AG04449 (cell line): ENCODE data around the gene KIAA1755.

Experiments used
- CTCF ChIA-PET: fragments of 350-600 bp; formaldehyde crosslinking; extraction: SDS; loops from one replicate; lab custom pipeline; 2021; ENCODE audit warnings: antibody characterized with exemption; lab: Yijun Ruan, JAX
- POLR2A ChIA-PET: fragments of 400-600, 350-600 bp; formaldehyde crosslinking; extraction: SDS; loops from one replicate; lab custom pipeline; 2020; ENCODE audit warnings: antibody characterized with exemption, inconsistent platforms; lab: Yijun Ruan, JAX
- DNase-seq: peaks from one replicate; pipeline ENCODE4 v3.0.0-alpha.2; 2010; ENCODE audit warnings: low read depth, low spot score
- H3K4me3 ChIP-seq: 2 replicates; pipeline ENCODE4 v1.5.1; 2011; ENCODE audit warnings: low read depth, mild to moderate bottlenecking, control low read depth, low read length
- CTCF ChIP-seq: IDR thresholded peaks from one replicate; pipeline ENCODE4 v1.5.1; 2011; ENCODE audit warnings: mild to moderate bottlenecking, moderate library complexity, low read length, control low read depth, inconsistent platforms; ENCODE audit not compliant: insufficient read depth; ENCODE audit errors: missing control alignments

The KIAA1755 gene

DNA sequence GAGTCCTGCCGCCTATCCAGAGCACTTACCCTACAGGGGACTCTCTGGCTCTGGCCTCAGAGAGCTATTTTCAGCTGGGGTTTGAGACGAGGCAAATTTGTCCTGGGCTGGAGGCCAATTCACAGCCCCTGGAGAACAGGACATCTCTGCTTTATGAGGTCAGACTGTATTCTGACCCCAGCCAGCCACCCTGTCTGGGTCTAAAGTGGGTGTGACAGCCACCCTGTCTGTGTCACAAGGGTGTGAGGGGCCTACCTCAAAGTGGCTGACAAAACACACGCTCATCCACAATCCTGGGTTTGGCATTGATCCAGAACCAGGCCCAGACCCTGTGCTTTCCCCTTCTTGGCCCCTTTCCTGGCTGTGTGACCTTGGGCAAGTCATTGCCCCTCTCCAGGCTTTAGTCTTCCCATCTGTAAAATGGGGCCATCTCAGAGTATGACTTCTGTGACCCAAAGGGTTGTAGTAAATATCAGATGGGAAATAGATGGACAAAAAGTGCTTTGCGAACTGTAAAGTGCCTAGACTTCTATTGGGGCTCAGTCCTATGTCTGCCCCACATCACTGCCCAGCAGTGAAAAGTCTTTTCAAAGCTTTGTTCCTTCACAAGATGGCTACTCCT lies 51.4 kb downstream of the KIAA1755 start:
- no peak for TF ChIP-seq CTCF
- DNase-seq: no peak
- ChIA-PET CTCF (interaction anchor here (1.1 to 28.8 kb wide), 6 partner anchors 8 to 154 kb away, joined by 3 to 356 read pairs (median 5); no protein-coding TSS in a partner anchor), POLR2A (no interaction called here)
- H3K4me3 ChIP-seq: no peak overlapping the region

DNA sequence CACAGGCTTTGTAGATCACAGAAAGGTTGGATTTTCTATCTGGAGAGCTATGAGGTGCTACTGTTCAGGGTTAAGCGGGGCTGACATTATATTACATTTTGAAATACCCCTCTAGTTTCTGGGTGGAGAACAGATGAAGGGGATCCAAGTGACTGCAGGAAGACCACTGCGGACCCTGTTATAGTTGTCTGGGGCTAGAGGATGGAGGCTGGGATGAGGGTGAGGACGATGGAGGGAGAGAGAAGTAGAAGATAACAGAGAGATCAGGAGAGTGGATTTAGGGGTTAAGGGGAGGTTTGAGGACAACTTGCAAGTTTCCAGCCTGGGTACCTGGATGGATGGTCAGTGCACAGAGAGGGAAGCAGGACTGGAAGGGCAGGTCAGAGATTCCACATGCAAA lies 52.0 kb downstream of the KIAA1755 start:
- DNase-seq: no peak
- ChIA-PET CTCF (interaction anchor here (1.2 to 28.8 kb wide), 4 partner anchors 13 to 155 kb away, joined by 3 to 356 read pairs (median 5); no protein-coding TSS in a partner anchor), POLR2A (no interaction called here)
- no peak overlapping the region for H3K4me3 ChIP-seq
- no peak for TF ChIP-seq CTCF

DNA sequence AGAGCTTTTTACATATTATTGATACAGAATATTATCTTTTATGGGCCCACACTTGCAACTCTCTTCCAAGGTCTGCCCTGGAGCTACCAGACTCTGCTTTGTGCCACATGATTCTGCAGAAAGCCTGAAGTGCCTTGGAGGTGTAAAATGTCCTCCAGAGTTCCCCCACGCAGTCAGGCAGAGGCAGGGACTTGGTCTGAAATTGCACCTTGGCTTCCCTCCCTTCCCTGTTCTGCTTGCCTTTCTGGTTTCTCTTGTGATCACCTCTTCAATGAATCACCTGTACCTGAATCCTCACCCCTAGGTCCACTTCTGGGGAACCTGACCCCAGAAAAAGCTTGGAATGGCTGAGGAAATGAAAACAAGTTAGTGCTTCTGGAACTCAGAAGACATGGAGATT lies 52.4 kb downstream of the KIAA1755 start:
- POLR2A ChIA-PET: no interaction called here
- DNase-seq: no peak
- TF ChIP-seq CTCF: no peak
- no peak overlapping the region for H3K4me3 ChIP-seq
- CTCF ChIA-PET: interaction anchor here (1.2 to 28.8 kb wide), 3 partner anchors 13 to 154 kb away, joined by 3 to 356 read pairs (median 6); no protein-coding TSS in a partner anchor

DNA sequence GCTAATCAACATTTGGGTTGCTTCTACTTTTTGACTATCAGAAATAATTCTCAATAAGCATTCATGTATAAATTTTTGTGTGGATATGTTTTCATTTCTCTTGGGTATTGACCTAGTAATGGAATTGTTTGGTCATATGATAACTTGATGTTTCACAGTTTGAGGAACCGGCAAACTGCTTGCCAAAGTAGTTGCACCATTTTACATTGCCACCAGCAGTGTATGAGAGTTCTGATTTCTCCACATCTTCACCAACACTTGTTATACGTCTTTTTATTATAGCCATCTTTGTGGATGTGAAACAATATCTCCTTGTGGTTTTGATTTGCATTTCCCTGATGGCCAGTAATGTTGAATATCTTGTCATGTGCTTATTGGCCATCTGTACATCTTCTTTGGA lies 52.9 kb downstream of the KIAA1755 start:
- CTCF ChIA-PET: interaction anchor here (0.9 to 28.8 kb wide), 4 partner anchors 14 to 156 kb away, joined by 3 to 356 read pairs (median 4); no protein-coding TSS in a partner anchor
- DNase-seq: no peak
- no peak for TF ChIP-seq CTCF
- POLR2A ChIA-PET: no interaction called here
- no peak overlapping the region for H3K4me3 ChIP-seq

DNA sequence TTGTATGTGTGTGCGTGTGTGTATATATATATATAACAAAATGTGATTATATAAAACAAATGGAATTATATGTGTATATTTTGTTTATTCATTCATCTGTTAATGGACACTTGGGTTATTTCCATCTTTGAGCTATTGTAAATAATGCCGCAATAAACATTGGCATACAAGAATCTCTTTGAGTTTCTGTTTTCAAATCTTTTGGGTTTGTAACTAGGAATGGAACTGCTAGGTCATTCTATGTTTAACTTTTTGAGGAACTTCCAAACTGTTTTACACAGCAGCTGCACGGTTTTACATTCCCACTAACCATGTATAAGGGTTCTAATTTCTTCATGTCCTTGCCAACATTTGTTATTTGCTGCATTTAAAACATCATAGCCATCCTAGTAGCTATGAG lies 55.5 kb downstream of the KIAA1755 start:
- no peak overlapping the region for H3K4me3 ChIP-seq
- DNase-seq: no peak
- CTCF ChIA-PET: interaction anchor here (0.9 to 28.8 kb wide), 3 partner anchors 16 to 148 kb away, joined by 3 to 356 read pairs (median 5); no protein-coding TSS in a partner anchor
- no peak for TF ChIP-seq CTCF
- POLR2A ChIA-PET: no interaction called here

DNA sequence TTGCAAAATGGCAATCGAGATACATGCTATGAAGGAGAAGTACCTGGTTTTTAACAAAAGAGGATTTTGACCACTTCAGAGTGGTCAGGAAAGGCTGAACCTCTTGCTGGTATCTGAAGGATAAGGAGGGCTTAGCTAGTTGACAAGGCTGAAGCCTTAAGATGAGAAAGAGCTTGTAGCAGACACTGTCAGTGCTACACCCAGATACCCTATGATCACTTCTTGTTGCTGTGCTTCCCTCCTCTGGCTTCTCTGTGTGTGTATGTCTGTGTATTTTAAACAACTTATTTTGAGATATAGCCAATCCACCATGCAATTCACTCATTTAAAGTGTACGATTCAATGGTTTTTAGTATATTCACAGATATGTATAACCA lies 56.6 kb downstream of the KIAA1755 start:
- DNase-seq: no peak
- ChIA-PET CTCF (interaction anchor here (28.8 kb wide), 1 partner anchor 18 kb away, joined by 356 read pairs; no protein-coding TSS in a partner anchor), POLR2A (no interaction called here)
- H3K4me3 ChIP-seq: no peak overlapping the region
- no peak for TF ChIP-seq CTCF
